ENCODE measurements around the gene FMNL1.

- 0 out of 2 replicates have a peak, but pooled peaks have one; percentile 20 for TF ChIP-seq POLR2A (IDR thresholded peaks at IDR 0.05; ENCODE audit: low read depth, low read length)
- peak; percentile 45; the same call in 1 of the 2 replicates for TF ChIP-seq TAF1 (IDR thresholded peaks at IDR 0.05; ENCODE audit: borderline replicate concordance, low read depth, low read length)
- TF ChIP-seq POLR2AphosphoS5 (IDR thresholded peaks at IDR 0.05; ENCODE audit: low read depth, low read length): peak; percentile 35; the same call in 1 of the 2 replicates
These were observed 49.0 kb upstream of the FMNL1 start for GRCh38 chr17:45172541-45173286.
